Upper lobe of left lung (tissue), 4 donors: ENCODE measurements around the gene RNF213.

Experiments used
- CTCF ChIP-seq, 6 experiments: fragments of 450-650 bp in 4 of 6; fragments of 200-600 bp in 2 of 6; sonication (generic) in 2 of 6; IDR thresholded peaks; one replicate each; pipeline ENCODE4 v1.5.1; 2016 to 2019; ENCODE audit warnings: antibody characterized with exemption in 6 of 6
- EP300 ChIP-seq, 4 donors: sonication (generic); formaldehyde crosslinking; IDR thresholded peaks; one replicate each; pipeline ENCODE4 v1.5.1; 2017; ENCODE audit warnings: antibody characterized with exemption in 4 of 4, control low read depth in 2 of 4
- POLR2A ChIP-seq, 4 donors: fragments of 450-650 bp; IDR thresholded peaks; one replicate each; pipeline ENCODE4 v1.5.1; 2016 to 2017; ENCODE audit warnings: antibody characterized with exemption in 4 of 4, mild to moderate bottlenecking in 2 of 4
- POLR2AphosphoS5 ChIP-seq, 2 donors: sonication (generic); formaldehyde crosslinking; IDR thresholded peaks; one replicate each; pipeline ENCODE4 v1.5.1; 2017; ENCODE audit warnings: antibody characterized with exemption in 2 of 2

GRCh38 chr17:80223838-80224497 lies 36.7 kb upstream of the RNF213 start:
- TF ChIP-seq CTCF (IDR thresholded peaks at IDR 0.05), result no peak
- no peak for TF ChIP-seq POLR2A (IDR thresholded peaks at IDR 0.05)
- TF ChIP-seq POLR2AphosphoS5 (IDR thresholded peaks at IDR 0.05), result no peak
- no peak for TF ChIP-seq EP300 (IDR thresholded peaks at IDR 0.05)
